ENCODE measurements around the gene PTH1R.
A peak's percentile ranks its signal among the peaks of the same experiment; 100 is the strongest.
"Not testable (repeated sequence)": the region's sequence is repeated elsewhere in the genome, so short reads cannot be mapped to it uniquely, and the experiment has no call there.

PTH1R gene

GRCh38 chr3:46899151-46900006 lies 21.9 kb downstream of the PTH1R start:
- no peak for DNase-seq (ENCODE audit: low read depth)

DNA sequence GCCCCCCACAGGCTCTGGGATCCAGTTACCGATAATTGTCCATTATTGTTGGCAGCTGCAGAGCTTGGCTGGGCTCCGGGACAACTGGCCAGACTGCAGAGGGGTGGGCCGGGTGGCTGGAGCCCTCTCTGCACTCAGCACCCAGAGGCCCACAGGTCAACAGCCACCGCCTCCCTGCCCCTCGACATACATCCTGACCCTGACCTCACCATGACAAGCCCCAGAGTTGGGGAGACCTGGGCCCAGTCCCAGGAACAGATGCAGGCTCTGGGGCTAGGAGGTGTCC lies 22.4 kb downstream of the PTH1R start:
- DNase-seq (ENCODE audit: low read depth): no peak

GRCh38 chr3:46900356-46900755 lies 22.8 kb downstream of the PTH1R start:
- no peak for DNase-seq (ENCODE audit: low read depth)

DNA sequence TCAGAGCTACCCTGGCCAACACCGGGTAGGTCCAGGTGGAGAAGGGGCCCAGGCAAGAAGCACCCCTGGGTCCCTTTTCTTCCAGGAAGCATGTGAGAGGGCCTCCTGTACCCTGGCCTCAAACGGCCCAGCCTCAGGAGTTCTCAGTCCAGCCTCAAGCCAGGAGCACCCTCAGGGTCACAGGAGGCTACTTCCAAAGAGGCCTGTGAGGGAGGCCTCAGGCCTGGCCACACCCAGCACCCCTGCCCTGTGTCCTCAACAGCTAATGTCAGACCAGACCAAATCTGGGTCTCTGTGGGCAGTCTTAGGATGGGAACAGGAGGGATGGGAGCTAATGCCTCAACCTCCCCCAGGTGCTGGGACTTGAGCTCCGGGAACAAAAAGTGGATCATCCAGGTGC lies 23.5 kb downstream of the PTH1R start:
- no peak for DNase-seq (ENCODE audit: low read depth)

GRCh38 chr3:46901591-46902187 lies 24.2 kb downstream of the PTH1R start:
- no peak for DNase-seq (ENCODE audit: low read depth)

GRCh38 chr3:46902188-46902631 lies 24.7 kb downstream of the PTH1R start:
- no peak for DNase-seq (ENCODE audit: low read depth)

DNA sequence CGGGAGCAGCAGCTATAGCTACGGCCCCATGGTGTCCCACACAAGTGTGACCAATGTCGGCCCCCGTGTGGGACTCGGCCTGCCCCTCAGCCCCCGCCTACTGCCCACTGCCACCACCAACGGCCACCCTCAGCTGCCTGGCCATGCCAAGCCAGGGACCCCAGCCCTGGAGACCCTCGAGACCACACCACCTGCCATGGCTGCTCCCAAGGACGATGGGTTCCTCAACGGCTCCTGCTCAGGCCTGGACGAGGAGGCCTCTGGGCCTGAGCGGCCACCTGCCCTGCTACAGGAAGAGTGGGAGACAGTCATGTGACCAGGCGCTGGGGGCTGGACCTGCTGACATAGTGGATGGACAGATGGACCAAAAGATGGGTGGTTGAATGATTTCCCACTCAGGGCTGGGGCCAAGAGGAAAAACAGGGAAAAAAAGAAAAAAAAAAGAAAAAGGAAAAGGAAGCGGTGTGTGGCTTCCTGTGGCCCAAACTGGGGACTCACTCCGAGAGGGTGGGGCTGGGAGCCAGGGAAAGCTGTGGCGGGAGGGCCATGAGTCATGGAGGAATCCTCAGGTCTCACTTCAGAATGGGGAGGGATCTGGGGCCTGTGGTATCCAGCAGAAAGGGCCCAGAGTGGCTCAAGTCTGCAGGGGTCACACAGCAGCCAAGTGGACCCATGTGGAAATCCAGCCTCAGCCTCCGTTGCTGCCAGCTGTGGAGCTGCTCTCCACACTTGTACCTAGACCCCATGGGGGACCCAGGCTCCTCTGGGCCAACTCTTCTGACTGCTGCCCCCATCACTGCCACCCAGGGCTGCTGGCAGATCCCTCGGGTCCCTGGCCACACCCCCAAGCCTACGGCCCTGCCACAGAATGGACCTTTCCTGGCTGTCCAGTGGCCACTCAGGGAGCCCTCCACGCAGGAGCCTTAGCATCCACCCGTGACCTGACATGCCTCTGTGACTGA lies 26.1 kb downstream of the PTH1R start:
- no peak for DNase-seq (ENCODE audit: low read depth)

DNA sequence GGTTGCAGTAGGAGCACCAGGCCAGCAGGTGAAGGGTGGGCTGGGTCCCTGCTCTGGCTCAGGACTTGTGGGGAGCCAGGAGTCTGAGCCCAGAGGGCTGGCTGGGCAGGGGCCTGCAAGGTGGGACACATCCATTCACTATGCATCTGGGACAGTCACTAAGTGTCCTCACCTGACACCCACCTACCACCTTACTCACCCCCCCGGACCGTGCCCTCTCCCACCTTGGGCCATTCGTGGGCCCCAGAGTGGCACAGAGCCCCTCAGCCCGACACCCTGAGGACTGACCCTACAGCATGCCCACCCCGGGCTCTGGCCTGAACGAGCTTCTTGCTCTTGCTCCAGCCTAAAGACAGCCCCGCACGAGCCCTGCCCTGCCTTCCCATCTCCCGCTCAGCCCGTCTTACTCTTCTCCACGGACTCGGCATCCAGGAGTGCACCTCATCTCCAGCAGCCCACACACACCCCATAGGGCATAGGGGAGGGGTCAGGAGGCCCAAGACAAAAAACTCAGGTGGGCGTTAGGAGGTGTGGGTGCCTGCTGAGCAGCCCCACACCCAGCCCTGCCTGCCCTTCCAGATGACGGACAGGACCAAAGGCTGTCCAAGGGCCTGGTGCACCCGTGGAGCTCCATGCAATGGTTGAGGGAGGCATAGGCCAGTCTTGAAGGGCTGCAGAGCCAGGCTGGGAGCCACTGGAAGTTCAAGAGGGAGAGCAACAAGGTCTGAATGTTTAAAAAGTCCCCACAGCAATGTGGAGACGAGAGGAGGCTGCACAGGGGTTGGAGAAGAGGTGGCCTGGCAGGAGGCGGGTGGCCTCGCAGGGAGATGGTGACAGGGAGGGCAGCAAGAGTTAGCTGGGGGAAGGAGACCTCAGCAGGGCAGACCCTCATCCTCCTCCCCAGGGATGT lies 27.0 kb downstream of the PTH1R start:
- DNase-seq (ENCODE audit: low read depth): no peak

- DNase-seq (ENCODE audit: low read depth): no peak
These were observed 27.7 kb downstream of the PTH1R start for GRCh38 chr3:46905213-46905560.

DNA sequence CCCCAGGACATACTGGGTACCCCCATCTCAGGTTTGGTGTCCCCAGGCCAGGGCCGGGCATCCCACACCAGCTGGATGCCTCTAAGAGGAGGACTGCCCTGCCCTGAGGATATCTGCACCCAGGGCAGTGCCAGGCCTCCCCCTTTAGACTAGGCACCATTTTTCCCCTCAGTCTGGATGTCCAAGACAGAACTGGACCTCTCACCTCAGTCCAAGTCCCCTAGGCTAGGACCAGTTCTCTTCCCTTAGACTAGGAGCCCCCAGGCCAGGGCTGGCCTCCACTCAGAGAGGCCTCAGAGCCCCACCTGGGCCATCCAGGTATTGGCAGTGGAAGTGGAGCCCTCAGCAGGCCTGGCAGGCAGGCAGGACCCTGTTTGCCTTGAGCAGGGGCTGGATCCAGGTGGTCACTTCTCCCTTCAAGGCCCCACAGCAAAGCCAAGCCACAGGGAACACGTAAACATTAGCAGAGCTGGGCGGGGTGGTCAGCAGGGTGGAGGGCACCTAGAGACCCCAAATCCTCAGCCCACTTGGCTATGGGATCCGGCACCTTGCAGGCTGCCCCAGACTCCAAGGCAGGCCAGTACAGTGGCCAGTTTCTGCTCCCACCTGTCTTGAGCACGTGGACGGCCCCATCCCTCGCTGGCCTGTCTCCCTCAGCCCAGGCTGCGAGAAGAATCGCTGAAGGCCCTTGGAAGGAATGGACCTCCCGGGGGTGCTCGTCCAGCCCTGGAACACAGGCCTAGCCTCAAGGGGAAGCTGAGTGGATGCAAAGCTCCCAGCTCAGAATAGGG lies 28.3 kb downstream of the PTH1R start:
- DNase-seq (ENCODE audit: low read depth): no peak

DNA sequence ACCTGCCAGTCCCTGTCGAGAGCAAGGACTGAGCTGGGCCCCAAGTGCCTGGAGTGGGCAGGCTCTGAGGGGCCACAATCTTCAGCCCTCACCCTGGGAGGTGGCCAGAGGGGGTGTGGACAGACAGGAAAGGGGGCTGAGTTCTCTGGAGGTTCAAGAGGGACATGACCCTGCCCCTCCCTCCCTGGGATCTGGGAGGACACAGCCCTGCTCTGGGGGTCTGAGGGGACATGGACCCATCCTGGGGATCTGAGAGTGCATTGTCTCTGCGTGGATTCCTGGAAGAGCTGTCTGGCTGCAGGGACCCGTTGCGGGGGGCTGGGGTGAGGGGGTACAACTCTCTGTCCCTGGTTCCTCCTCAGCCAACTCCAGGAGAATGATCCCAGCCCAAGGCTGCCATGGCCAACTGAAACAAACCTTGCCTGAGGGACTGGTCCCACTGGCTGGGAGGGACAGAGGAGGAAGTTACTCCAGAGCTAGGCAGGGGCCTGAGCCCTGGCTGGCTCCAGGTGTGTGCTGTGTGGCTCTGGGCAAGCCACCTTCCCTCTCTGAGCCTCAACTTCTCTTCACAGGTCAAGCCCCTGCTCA lies 29.0 kb downstream of the PTH1R start:
- no peak for DNase-seq (ENCODE audit: low read depth)

DNA sequence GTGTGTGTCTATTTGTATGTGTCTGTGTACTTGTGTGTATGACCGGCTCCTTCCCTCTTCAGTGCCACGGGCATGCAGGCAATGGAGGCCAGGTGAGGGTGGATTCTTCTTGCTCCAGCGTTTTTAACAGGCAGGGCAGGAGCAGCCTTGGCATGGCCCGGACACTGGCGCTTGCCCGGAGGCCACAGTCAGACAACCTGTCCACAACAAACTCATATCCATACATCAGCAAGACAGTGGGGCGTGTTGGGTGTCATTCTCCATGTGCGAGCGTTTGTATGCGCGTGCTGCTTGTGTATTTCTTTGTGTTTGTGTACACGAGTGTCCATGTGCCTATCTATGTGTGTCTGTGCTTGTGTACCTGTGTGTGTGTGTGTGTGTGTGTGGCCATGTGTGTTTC lies 29.8 kb downstream of the PTH1R start:
- no peak for DNase-seq (ENCODE audit: low read depth)

- DNase-seq (ENCODE audit: low read depth): no peak
These were observed 30.4 kb downstream of the PTH1R start for GRCh38 chr3:46907960-46908293.

DNA sequence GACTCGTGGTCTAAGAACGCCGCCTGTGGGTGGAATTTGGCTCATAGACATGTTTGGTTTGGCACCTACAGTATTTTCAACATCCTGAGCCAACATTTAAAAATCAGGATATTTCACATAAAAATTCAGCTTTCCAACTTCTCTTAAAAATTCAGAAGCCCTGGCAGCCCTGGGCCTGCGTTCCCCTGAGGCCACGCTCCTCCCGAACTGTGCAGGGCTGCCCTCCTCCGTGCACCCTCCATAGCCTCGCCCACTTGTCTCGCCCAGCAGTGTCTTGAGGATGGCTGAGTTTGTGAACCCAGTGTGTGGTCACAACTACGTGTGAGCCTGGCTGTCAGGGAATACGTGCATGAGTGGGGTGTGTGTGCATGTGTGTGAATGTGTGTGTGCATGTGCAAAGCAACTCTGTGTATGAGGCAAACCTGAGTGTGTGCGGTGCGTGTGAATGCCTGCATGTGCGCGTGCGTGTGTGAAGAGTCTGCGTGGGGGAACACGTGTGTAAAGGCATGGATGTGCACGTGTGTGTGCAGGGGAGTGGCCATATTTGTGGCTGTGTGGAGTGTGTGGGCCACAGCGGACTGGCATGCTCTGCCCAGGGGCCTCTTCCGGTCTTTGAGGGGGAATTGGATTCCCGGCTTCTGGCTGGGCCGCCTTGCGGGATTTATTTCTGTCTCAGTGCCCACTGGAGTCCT lies 30.9 kb downstream of the PTH1R start:
- no peak for DNase-seq (ENCODE audit: low read depth)

DNA sequence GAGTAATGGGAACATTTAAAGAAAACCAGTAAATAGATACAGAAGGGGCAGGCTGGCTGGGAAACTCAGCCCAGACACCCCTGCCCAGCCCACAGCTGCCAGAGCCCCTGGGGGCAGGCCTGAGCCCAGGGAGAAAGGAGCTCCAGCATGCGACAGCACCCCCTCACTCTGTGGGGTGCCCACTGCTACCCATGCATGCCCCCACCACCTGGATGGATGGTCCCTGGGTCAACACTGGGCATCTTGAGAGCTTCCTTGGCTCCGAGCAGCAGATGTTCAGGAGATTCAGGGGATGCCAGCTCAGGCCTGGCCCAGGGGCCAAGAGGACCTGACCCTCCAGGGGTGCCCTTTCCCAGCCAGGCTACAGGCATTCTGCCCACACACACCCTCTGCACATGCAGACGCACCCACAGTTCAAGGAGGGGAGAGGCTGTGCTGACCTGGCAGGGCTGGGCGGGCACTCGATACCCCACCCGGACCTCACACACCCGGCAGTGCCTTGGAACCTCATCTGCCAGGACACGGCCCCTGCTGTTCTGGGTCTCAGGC lies 31.5 kb downstream of the PTH1R start:
- no peak for DNase-seq (ENCODE audit: low read depth)

DNA sequence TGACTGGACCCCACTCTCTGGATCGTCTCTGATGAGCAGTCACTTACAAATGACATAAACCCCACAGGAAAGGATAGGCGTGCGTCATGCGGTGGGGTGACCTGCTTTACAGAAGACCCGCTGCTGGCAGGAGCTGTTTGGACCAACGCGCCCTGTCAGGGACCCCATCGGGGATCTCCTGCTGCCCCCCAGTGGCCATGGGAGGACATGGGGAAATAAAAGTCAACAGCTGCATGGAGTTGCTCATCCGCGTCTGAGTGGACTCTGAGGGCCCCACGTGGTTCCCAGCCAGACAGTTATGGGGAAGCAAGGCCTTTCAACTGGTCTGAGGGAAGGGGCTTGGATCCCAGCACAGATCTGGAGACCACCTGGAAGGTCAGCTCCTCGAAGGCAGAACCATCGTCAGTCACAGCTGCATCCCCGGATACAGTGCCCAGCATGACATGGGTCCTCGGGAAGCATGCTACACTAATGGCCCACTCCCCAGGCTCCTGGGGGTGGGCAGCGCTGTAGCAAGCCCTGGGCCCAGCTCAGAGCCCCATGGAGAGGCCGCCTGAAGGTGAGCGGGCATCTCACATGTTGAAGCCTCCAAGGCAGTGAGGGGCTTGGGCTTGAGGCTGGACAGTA lies 32.1 kb downstream of the PTH1R start:
- DNase-seq (ENCODE audit: low read depth): peak; percentile 64

- no peak for DNase-seq (ENCODE audit: low read depth)
These were observed 32.7 kb downstream of the PTH1R start for GRCh38 chr3:46910166-46910760.

- not testable (repeated sequence) for DNase-seq (ENCODE audit: low read depth)
These were observed 33.4 kb downstream of the PTH1R start for GRCh38 chr3:46910914-46911313.

GRCh38 chr3:46912986-46913385 lies 35.5 kb downstream of the PTH1R start:
- no peak for DNase-seq (ENCODE audit: low read depth)
